ENCODE measurements around the gene PHKG2. TPM values are rescaled to one million over a fixed set of nuclear protein-coding genes. Genes with fewer than 3 reads are reported as not detected.
A peak's percentile ranks its signal among the peaks of the same experiment; 100 is the strongest.

Gene PHKG2
- total RNA-seq, 4 donors from 2014 or later = 38.9 to 94.1 (median 57.7) TPM

- Histone ChIP-seq H3K27me3 (no peaks in the 10 kb centered on the region), H3K4me1 (peaks cover 0 to 27% (median 1%) of the 10 kb centered on the region in 4 donors), H3K27ac (peak overlapping the region in 2 of 4 donors; percentile 29 to 57), H3K4me3 (no peak overlapping the region), H3K9me3 (no peaks in the 10 kb centered on the region), H3K36me3 (peaks cover 0 to 76% (median 2%) of the 10 kb centered on the region in 3 donors)
- TF ChIP-seq POLR2A (IDR thresholded peaks at IDR 0.05) (no peak), CTCF (IDR thresholded peaks at IDR 0.05) (no peak)
- DNase-seq = peak in 2 of 3 donors; percentile 85 to 90
These were observed 19.1 kb upstream of the PHKG2 start for GRCh38 chr16:30728899-30729672.

GRCh38 chr16:30731411-30731810 lies 16.8 kb upstream of the PHKG2 start:
- Histone ChIP-seq H3K4me1 (peaks cover 0 to 10% (median 0%) of the 10 kb centered on the region in 4 donors), H3K27ac (no peak overlapping the region), H3K27me3 (no peaks in the 10 kb centered on the region), H3K36me3 (peaks cover 0 to 78% (median 5%) of the 10 kb centered on the region in 3 donors), H3K9me3 (no peaks in the 10 kb centered on the region), H3K4me3 (no peak overlapping the region)
- no peak for TF ChIP-seq POLR2A (IDR thresholded peaks at IDR 0.05)
- no peak for TF ChIP-seq CTCF (IDR thresholded peaks at IDR 0.05)
- DNase-seq = no peak

DNA sequence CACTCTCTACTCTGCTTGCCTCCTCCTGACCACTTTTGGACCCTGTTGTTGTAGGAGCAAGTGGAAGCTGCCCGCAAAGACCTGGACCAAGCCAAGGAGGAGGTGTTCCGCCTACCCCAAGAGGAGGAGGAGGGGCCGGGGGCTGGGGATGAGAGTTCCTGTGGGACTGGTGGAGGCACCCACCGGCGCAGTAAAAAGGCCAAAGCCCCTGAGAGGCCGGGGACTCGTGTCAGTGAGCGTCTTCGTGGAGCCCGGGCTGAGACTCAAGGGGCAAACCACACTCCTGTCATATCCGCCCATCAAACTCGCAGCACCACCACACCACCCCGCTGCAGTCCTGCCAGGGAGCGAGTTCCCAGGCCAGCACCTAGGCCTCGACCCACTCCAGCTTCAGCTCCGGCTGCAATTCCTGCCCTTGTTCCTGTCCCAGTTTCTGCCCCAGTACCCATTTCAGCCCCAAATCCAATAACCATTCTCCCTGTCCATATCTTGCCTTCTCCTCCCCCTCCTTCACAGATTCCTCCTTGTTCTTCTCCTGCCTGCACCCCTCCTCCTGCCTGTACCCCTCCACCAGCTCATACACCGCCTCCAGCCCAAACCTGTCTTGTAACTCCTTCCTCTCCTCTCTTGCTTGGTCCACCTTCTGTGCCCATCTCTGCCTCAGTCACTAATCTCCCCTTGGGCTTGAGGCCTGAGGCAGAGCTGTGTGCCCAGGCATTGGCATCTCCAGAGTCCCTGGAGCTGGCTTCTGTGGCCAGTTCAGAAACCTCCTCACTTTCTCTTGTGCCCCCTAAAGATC lies 11.0 kb upstream of the PHKG2 start:
- no peaks in the 10 kb centered on the region for H3K9me3 ChIP-seq
- no peak overlapping the region for H3K4me3 ChIP-seq
- peaks cover 0 to 30% (median 1%) of the 10 kb centered on the region in 4 donors for H3K4me1 ChIP-seq
- H3K36me3 ChIP-seq = peaks cover 0 to 73% (median 5%) of the 10 kb centered on the region in 3 donors
- no peaks in the 10 kb centered on the region for H3K27me3 ChIP-seq
- TF ChIP-seq POLR2A (IDR thresholded peaks at IDR 0.05) (no peak), CTCF (IDR thresholded peaks at IDR 0.05) (no peak)
- no peak overlapping the region for H3K27ac ChIP-seq
- DNase-seq = no peak

DNA sequence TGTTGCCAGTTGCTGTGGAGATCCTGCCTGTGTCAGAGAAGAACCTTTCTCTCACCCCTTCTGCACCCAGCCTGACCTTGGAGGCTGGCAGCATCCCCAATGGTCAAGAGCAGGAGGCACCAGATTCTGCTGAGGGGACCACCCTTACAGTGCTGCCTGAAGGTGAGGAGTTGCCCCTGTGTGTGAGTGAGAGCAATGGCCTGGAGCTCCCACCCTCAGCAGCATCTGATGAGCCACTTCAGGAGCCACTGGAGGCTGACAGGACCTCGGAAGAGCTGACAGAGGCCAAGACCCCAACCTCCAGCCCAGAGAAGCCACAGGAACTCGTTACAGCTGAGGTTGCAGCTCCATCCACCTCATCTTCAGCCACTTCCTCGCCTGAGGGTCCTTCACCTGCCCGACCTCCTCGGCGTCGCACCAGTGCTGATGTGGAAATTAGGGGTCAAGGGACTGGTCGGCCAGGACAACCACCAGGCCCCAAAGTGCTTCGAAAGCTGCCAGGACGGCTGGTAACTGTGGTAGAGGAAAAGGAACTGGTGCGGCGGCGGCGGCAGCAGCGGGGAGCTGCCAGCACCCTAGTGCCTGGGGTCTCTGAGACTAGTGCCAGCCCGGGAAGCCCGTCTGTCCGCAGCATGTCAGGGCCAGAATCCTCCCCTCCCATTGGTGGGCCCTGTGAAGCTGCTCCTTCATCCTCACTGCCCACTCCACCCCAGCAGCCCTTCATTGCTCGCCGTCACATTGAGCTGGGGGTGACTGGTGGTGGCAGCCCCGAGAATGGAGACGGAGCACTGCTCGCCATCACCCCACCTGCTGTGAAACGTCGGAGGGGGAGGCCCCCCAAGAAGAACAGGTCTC lies 10.2 kb upstream of the PHKG2 start:
- peaks cover 0 to 65% (median 5%) of the 10 kb centered on the region in 3 donors for H3K36me3 ChIP-seq
- no peaks in the 10 kb centered on the region for H3K9me3 ChIP-seq
- H3K27ac ChIP-seq = no peak overlapping the region
- peaks cover 0 to 32% (median 1%) of the 10 kb centered on the region in 4 donors for H3K4me1 ChIP-seq
- H3K27me3 ChIP-seq = no peaks in the 10 kb centered on the region
- no peak overlapping the region for H3K4me3 ChIP-seq
- no peak for DNase-seq
- TF ChIP-seq CTCF (IDR thresholded peaks at IDR 0.05) (no peak), POLR2A (IDR thresholded peaks at IDR 0.05) (no peak)

Data from Peyer's patch (tissue), 4 donors.